ENCODE data around the gene MYO1D. TPM values are rescaled to one million over a fixed set of nuclear protein-coding genes. Genes with fewer than 3 reads are reported as not detected.

The MYO1D gene
- total RNA-seq, 1 donor from 2014 or later: 24.9 TPM

DNA sequence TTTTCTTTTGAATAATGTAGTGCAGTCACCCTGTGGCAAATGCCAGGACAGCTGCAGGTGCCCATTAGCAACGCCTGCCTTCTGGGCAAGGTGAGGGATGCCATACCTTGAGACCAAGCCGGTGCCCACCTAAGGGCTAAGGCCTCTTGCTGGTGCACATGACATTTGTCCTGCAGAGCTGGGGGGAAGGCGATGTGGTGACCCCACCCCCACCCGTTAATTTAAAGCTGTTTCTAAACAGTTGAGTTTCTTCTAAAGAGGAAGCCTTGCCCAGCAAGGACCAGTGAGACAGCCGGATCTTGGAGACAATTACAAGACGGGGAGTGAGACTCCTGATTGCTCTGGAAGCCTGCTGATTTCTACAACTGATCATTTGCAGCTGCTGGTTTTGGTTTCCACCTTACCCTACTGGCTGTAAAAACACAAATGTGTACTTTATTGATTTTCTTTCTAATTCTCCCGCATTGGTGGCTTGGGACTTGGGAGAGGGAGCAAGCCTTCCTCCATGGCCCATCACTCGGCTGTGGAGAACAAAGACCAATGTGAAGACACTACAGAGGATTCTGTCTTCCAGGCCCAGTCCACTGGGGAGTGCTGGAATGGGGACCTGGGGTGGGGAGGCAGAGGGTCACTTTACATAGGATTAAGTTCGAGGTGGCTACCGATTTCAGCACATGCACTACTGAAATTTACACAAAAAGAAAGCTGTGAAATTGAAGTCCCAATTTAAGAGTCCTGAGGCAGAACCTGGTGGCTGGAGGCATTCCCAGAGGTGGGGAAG lies 387.4 kb downstream of the MYO1D start:
- TF ChIP-seq, protein P1, sequence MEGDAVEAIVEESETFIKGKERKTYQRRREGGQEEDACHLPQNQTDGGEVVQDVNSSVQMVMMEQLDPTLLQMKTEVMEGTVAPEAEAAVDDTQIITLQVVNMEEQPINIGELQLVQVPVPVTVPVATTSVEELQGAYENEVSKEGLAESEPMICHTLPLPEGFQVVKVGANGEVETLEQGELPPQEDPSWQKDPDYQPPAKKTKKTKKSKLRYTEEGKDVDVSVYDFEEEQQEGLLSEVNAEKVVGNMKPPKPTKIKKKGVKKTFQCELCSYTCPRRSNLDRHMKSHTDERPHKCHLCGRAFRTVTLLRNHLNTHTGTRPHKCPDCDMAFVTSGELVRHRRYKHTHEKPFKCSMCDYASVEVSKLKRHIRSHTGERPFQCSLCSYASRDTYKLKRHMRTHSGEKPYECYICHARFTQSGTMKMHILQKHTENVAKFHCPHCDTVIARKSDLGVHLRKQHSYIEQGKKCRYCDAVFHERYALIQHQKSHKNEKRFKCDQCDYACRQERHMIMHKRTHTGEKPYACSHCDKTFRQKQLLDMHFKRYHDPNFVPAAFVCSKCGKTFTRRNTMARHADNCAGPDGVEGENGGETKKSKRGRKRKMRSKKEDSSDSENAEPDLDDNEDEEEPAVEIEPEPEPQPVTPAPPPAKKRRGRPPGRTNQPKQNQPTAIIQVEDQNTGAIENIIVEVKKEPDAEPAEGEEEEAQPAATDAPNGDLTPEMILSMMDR (conservative IDR thresholded peaks at IDR 0.05): no peak
- peak overlapping the region; percentile 73 for H3K4me3 Mint-ChIP-seq
- DNase-seq (ENCODE audit: extremely low spot score, unreplicated experiment): no peak
- H3K27me3 Mint-ChIP-seq: peaks cover 3% of the 10 kb centered on the region
- no peaks in the 10 kb centered on the region for H3K9me3 Mint-ChIP-seq
- H3K4me1 Mint-ChIP-seq (ENCODE audit: unreplicated experiment): peaks cover 17% of the 10 kb centered on the region
- peaks cover 7% of the 10 kb centered on the region for H3K36me3 Mint-ChIP-seq
- H3K27ac Mint-ChIP-seq: no peak overlapping the region

DNA sequence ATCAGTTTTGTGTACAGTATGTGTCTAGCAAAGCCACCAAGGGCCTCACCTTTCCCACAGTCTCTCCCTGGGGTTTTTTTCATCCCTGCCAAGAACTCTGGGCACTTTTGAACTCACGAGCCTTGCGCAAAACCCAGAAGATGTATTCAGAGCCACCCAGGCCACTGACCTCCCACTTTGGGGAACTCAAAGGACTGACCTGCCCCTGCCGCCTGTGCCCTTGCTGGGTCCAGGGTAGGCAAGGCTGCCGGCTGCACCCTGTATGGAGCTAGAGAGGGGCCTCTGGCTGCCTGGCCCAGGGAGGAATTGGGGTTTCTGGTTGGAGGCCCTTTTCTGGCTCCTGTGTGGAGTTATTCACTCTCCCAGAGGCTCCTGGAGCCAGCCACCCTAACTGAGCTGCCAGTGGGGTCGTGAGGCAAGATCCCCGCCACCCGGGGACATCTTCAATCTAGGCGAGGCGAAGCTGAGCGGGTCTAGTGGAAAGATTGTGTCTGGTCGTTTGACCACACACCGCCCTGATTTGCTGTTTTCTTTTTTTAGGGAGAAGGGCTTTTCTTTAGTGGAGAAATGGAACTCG lies 388.2 kb downstream of the MYO1D start:
- no peaks in the 10 kb centered on the region for H3K9me3 Mint-ChIP-seq
- peaks cover 7% of the 10 kb centered on the region for H3K36me3 Mint-ChIP-seq
- DNase-seq (ENCODE audit: extremely low spot score, unreplicated experiment): no peak
- peak overlapping the region; percentile 94 for H3K4me3 Mint-ChIP-seq
- TF ChIP-seq, protein P1 (conservative IDR thresholded peaks at IDR 0.05): no peak
- H3K27me3 Mint-ChIP-seq: peaks cover 3% of the 10 kb centered on the region
- H3K27ac Mint-ChIP-seq: no peak overlapping the region
- H3K4me1 Mint-ChIP-seq (ENCODE audit: unreplicated experiment): peaks cover 24% of the 10 kb centered on the region

DNA sequence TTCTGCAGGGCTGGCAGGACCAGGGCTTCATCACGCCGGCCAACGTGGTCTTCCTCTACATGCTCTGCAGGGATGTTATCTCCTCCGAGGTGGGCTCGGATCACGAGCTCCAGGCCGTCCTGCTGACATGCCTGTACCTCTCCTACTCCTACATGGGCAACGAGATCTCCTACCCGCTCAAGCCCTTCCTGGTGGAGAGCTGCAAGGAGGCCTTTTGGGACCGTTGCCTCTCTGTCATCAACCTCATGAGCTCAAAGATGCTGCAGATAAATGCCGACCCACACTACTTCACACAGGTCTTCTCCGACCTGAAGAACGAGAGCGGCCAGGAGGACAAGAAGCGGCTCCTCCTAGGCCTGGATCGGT lies 388.8 kb downstream of the MYO1D start:
- peaks cover 3% of the 10 kb centered on the region for H3K27me3 Mint-ChIP-seq
- no peak for DNase-seq (ENCODE audit: extremely low spot score, unreplicated experiment)
- peak overlapping the region; percentile 94 for H3K4me3 Mint-ChIP-seq
- peak overlapping the region; percentile 59 for H3K27ac Mint-ChIP-seq
- peaks cover 29% of the 10 kb centered on the region for H3K4me1 Mint-ChIP-seq (ENCODE audit: unreplicated experiment)
- TF ChIP-seq, protein P1 (conservative IDR thresholded peaks at IDR 0.05): no peak
- H3K9me3 Mint-ChIP-seq: no peaks in the 10 kb centered on the region
- H3K36me3 Mint-ChIP-seq: peaks cover 7% of the 10 kb centered on the region

DNA sequence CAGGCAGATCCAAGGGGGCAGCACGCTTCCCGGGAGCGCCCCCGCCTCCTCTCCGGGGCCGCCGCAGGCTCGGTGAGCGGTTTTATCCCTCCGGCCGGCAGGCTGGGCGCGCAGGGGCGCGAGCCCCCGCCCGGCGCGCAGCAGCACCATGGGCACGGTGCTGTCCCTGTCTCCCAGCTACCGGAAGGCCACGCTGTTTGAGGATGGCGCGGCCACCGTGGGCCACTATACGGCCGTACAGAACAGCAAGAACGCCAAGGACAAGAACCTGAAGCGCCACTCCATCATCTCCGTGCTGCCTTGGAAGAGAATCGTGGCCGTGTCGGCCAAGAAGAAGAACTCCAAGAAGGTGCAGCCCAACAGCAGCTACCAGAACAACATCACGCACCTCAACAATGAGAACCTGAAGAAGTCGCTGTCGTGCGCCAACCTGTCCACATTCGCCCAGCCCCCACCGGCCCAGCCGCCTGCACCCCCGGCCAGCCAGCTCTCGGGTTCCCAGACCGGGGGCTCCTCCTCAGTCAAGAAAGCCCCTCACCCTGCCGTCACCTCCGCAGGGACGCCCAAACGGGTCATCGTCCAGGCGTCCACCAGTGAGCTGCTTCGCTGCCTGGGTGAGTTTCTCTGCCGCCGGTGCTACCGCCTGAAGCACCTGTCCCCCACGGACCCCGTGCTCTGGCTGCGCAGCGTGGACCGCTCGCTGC lies 389.3 kb downstream of the MYO1D start:
- TF ChIP-seq, protein P1 (conservative IDR thresholded peaks at IDR 0.05): no peak
- Mint-ChIP-seq H3K4me1 (ENCODE audit: unreplicated experiment) (peaks cover 25% of the 10 kb centered on the region), H3K27ac (peak overlapping the region; percentile 59), H3K27me3 (peaks cover 3% of the 10 kb centered on the region), H3K36me3 (peaks cover 7% of the 10 kb centered on the region), H3K4me3 (peak overlapping the region; percentile 94), H3K9me3 (no peaks in the 10 kb centered on the region)
- no peak for DNase-seq (ENCODE audit: extremely low spot score, unreplicated experiment)

DNA sequence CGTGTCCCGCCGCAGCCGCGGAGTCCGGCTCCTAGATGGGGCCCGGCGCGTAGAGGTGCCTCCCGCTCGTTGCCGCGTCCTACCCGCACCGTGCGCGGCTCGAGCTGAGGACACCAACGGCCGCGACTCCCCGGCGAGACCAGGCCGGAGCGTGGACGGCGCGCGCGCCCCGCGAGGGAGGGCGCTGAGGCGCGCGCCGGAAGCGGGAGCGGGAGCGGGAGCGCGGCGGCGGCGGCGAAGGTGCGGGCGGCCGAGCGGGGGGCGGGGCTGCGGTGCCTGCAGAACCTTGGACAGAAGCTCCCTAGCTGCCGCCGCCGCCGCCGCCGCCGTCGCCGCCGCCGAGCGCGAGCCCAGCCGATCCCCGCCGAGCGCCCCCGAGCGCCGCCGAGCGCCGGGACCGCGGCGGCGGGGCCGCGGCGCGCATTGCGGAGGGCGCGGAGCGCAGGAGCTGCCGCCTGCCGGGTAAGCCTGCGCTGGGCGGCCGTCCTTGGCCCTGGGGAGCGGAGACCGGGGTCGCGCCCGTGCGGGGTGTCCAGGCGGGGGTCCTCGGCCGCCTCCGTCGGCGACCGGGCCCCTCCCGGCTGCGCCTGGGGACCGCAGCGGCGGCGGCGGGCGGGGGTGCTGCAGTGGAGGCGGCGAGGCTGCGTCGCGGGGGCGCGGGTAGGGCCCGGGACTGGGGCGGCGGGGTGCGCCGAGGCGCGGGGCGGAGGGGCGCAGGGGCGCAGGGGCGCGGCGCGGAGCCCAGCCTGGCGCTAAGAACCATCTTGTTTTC lies 390.0 kb downstream of the MYO1D start, which contains the start of gene CDK5R1:
CDK5R1 (plus strand) TSS at position 293 of the 772 bp plus-strand sequence. CDS start 628 bp downstream, outside the sequence.
- DNase-seq (ENCODE audit: extremely low spot score, unreplicated experiment): no peak
- peak within 1 kb of the TSS; percentile 67 for H3K27ac Mint-ChIP-seq

More for the DNA sequence above, 390.0 kb downstream of the MYO1D start, which contains the start of gene CDK5R1:
- H3K9me3 Mint-ChIP-seq: no peaks in the 10 kb centered on the region
- H3K36me3 Mint-ChIP-seq: peaks cover 7% of the 10 kb centered on the region
- H3K4me1 Mint-ChIP-seq (ENCODE audit: unreplicated experiment): peaks cover 20% of the 10 kb centered on the region
- peak within 1 kb of the TSS; percentile 94 for H3K4me3 Mint-ChIP-seq
- TF ChIP-seq, protein P1 (conservative IDR thresholded peaks at IDR 0.05): no peak
- peaks cover 3% of the 10 kb centered on the region for H3K27me3 Mint-ChIP-seq
